ENCODE measurements around the gene PIAS1.

Gene PIAS1

GRCh38 chr15:68129072-68129471 is 75.0 kb downstream of the PIAS1 start:
- DNase-seq (ENCODE audit: extremely low read depth, low read depth): no peak
- TF ChIP-seq CTCF (IDR thresholded peaks at IDR 0.05; ENCODE audit: low read depth, low read length, missing control alignments): no peak
- no peak overlapping the region for H3K4me3 ChIP-seq (replicated peaks; ENCODE audit: low read depth, low read length)

- DNase-seq (ENCODE audit: extremely low read depth, low read depth): no peak
- no peak for TF ChIP-seq CTCF (IDR thresholded peaks at IDR 0.05; ENCODE audit: low read depth, low read length, missing control alignments)
- H3K4me3 ChIP-seq (replicated peaks; ENCODE audit: low read depth, low read length): no peak overlapping the region
Observed at GRCh38 chr15:68130851-68131250, 76.7 kb downstream of the PIAS1 start.

GRCh38 chr15:68137096-68137495 is 83.0 kb downstream of the PIAS1 start:
- H3K4me3 ChIP-seq (replicated peaks; ENCODE audit: low read depth, low read length): no peak overlapping the region
- no peak for DNase-seq (ENCODE audit: extremely low read depth, low read depth)
- no peak for TF ChIP-seq CTCF (IDR thresholded peaks at IDR 0.05; ENCODE audit: low read depth, low read length, missing control alignments)

GRCh38 chr15:68143129-68143528 is 89.0 kb downstream of the PIAS1 start:
- no peak for DNase-seq (ENCODE audit: extremely low read depth, low read depth)
- H3K4me3 ChIP-seq (replicated peaks; ENCODE audit: low read depth, low read length): no peak overlapping the region
- TF ChIP-seq CTCF (IDR thresholded peaks at IDR 0.05; ENCODE audit: low read depth, low read length, missing control alignments): no peak

GRCh38 chr15:68143785-68144184 is 89.7 kb downstream of the PIAS1 start:
- DNase-seq (ENCODE audit: extremely low read depth, low read depth): no peak
- H3K4me3 ChIP-seq (replicated peaks; ENCODE audit: low read depth, low read length): no peak overlapping the region
- no peak for TF ChIP-seq CTCF (IDR thresholded peaks at IDR 0.05; ENCODE audit: low read depth, low read length, missing control alignments)

- no peak overlapping the region for H3K4me3 ChIP-seq (replicated peaks; ENCODE audit: low read depth, low read length)
- DNase-seq (ENCODE audit: extremely low read depth, low read depth): no peak
- no peak for TF ChIP-seq CTCF (IDR thresholded peaks at IDR 0.05; ENCODE audit: low read depth, low read length, missing control alignments)
Observed at GRCh38 chr15:68145706-68146105, 91.6 kb downstream of the PIAS1 start.

- no peak overlapping the region for H3K4me3 ChIP-seq (replicated peaks; ENCODE audit: low read depth, low read length)
- no peak for DNase-seq (ENCODE audit: extremely low read depth, low read depth)
- no peak for TF ChIP-seq CTCF (IDR thresholded peaks at IDR 0.05; ENCODE audit: low read depth, low read length, missing control alignments)
Observed at GRCh38 chr15:68148039-68148438, 93.9 kb downstream of the PIAS1 start.

Measured in HFF-Myc (cell line).